Measurements from ENCODE around the gene CCDC88C. TPM values are rescaled to one million over a fixed set of nuclear protein-coding genes. Genes with fewer than 3 reads are reported as not detected.

Gene CCDC88C
- total and polyA plus RNA-seq, 2 experiments from 2014 or later = 23.6 to 60.7 TPM

DNA sequence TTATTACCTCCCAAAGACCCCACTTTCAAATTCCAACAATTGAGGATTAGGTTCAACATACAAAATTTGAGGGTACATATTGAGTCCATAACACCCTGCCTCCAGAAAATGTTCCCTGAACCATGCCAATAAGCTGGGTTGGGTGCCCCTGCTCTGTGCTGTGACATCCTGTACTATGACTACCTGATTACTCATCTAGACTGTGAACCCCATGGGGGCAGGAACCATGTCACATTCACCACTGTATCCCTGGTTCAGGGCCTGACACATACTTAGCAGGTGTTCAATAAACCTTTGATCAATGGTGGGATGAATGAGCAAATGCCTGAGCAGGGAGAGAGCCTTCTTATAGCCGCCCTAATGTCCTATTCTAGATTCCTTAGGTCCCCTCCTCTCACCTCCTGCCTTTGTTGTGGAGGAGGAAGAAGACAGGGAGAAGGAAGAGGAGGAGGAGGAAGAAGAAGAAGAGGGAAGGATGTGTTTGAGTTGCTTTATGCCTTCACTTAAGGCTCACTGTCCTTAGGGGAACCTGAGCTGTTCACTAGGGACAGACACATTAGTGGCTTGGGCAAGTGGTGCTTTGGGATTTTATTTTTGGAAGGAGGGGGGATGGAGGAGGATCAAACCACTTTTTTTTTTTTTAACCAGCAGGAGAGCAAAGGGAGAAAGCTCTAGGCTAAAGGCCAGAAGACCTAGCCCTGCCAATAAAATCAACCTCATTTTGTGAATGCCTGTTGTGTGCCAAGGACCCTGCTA, 194.4 kb downstream of the CCDC88C start:
- ATAC-seq = no peak
- no peak overlapping the region for H3K27ac Mint-ChIP-seq

More for the DNA sequence above, 194.4 kb downstream of the CCDC88C start:
- Histone ChIP-seq H3K4me2 (no peak overlapping the region), H3K4me3 (no peak overlapping the region), H3K9me2 (ENCODE audit: insufficient read depth) (no peaks in the 10 kb centered on the region), H3K36me3 (ENCODE audit: insufficient read depth) (no peaks in the 10 kb centered on the region), H3K4me1 (ENCODE audit: insufficient read depth) (peaks cover 10% of the 10 kb centered on the region; the same call in 1 of the 2 replicates), H3K27ac (ENCODE audit: low read depth) (no peak overlapping the region), H4K20me1 (replicated peaks; ENCODE audit: insufficient read depth) (no peaks in the 10 kb centered on the region; the same call in 1 of the 2 replicates), H3K79me2 (replicated peaks; ENCODE audit: insufficient read depth) (no peaks in the 10 kb centered on the region), H3F3A (replicated peaks; ENCODE audit: low read depth) (no peaks in the 10 kb centered on the region), H2AFZ (no peak overlapping the region), H3K27me3 (ENCODE audit: insufficient read depth) (no peaks in the 10 kb centered on the region)
- TF ChIP-seq EZH2phosphoT487 (IDR thresholded peaks at IDR 0.05; ENCODE audit: unreplicated experiment) = no peak
- Mint-ChIP-seq H3K4me3 (no peak overlapping the region), H3K9me3 (no peaks in the 10 kb centered on the region), H3K4me1 (peaks cover 20% of the 10 kb centered on the region), H3K27me3 (ENCODE audit: insufficient read depth, low read depth, poor library complexity) (peaks cover 8% of the 10 kb centered on the region), H3K36me3 (ENCODE audit: low read depth) (peaks cover 5% of the 10 kb centered on the region; the same call in 2 of the 3 replicates)
- no peak for DNase-seq (ENCODE audit: low spot score)

Other genes starting within 250 kb of the CCDC88C start
- 0.35 TPM in 2 replicates for gene GPR68, start 173.1 kb downstream of the CCDC88C start, total RNA-seq (2014; rRNA removed; shearing (Covaris generic))
- 0.19 and 0.45 TPM in 2 replicates for gene GPR68, start 173.1 kb downstream of the CCDC88C start, polyA plus RNA-seq (2016; fragmentation: Nextera tagmentation; extraction: Ambion mirVana)
- gene PPP4R3A, start 92.5 kb upstream of the CCDC88C start, total RNA-seq (2014; rRNA removed; shearing (Covaris generic)) = 105 and 128 TPM in 2 replicates
- 45.8 and 50.3 TPM in 2 replicates for gene PPP4R3A, start 92.5 kb upstream of the CCDC88C start, polyA plus RNA-seq (2016; fragmentation: Nextera tagmentation; extraction: Ambion mirVana)